HG02981 (cell line): ENCODE data around the gene TUBB2B.
"Not testable (repeated sequence)": the region's sequence is repeated elsewhere in the genome, so short reads cannot be mapped to it uniquely, and the experiment has no call there.

ENCODE experiments used
- ATAC-seq: cut with Tn5 transposase; IDR thresholded peaks from one replicate; pipeline ENCODE4 v1.9.1; 2021; ENCODE audit warnings: mild to moderate bottlenecking, moderate library complexity; ENCODE audit not compliant: unreplicated experiment

Gene TUBB2B

DNA sequence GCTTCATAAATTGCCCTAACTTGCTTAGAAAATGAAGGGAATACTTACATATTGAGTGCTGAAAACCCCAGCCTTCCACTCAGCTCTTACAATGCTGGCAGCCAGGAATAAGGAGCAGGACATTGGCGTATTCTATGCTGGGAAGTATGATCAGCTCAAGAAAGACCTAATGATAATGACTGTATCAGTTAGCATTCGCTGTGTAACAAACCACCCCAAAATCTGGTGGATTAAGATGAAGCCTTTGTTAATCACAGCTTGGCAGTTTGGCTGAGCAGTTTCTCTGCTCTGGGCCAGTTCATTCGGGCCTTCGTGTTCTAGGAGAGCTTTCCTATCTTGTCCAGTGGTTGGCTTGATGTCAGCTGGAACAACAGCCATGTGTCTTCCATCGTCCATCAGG is 36.7 kb downstream of the TUBB2B start:
- ATAC-seq = no peak

DNA sequence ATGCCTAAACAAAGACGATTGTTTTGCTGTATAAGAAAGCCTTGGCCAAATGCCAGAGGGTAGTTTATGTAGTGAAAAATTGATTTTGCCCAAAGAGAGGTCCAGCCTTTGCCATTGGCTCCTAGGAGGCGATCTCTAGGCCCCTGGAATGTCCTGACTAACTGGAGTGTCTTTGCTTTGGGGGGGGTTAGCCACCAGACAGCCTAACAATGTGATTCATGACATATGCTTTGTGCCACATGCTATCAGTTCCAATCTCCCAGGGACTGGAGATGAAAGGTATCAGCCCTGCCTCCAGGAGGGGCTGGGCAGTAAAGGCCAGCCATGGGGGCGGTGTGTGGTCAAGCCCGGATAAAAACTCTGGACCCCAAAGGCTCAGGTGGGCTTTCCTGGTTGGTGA is 37.4 kb downstream of the TUBB2B start:
- ATAC-seq = no peak

- ATAC-seq = not testable (repeated sequence)
Observed at GRCh38 chr6:3189192-3189591, 38.3 kb downstream of the TUBB2B start.

DNA sequence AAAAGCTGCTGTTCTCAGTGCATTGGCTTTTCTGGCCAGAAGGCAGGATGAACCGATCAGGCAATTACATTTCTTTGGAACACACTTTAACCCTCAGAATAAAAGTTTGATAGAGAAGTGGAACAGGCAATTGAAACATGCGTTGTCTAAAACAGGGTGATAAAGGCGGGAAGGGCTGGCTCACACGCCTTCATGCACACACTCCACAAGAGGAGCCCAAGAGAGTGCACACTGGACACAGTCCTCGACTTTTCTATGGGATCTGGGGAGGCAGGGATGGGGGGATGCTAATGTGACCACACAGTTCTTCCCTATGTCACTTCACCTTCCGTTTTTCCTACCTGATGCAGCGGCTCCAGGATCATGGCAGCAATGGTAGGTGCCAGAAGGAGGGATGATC is 39.2 kb downstream of the TUBB2B start:
- ATAC-seq = no peak

GRCh38 chr6:3186974-3187382 is 40.5 kb downstream of the TUBB2B start:
- no peak for ATAC-seq

DNA sequence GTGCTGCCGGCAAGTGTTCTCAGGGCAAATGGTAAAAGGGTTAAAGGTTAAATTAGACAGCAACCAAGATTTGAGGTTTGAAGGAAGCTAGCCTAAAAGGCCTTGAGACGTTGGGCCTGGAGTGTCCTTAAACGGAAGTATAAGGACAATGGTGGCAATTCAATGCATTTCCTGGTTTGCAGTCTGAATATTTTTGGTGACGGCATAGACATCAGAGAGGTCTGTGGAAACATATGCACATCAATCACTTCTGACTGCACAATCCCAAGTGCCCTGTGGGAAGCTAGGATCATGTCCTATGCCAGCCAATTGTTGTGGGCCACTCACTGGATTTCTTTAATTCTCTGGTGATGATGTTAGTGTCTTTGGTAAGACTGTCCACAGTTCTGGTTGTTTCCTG is 44.4 kb downstream of the TUBB2B start:
- ATAC-seq = no peak

DNA sequence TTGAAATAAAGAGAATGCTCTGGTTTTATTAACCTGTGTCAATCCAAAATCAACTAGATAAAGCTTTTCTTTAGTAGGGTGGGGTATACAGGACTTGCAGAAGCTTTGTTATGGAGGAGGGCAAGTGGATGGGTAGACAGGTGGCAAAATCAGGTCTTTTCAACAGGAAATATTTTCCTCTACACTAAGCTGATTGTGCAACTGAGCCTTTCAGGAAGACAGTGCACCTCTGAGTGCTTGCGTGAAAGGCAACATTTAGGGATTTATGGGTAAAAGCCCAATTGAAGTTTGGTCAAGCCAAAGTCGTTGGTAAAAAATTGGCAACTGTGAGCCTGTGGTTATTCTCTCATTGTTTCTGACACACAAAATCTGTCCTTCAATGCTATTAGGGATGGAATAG is 46.3 kb downstream of the TUBB2B start:
- no peak for ATAC-seq

- ATAC-seq = not testable (repeated sequence)
Observed at GRCh38 chr6:3179945-3180344, 47.5 kb downstream of the TUBB2B start.

GRCh38 chr6:3178666-3179065 is 48.8 kb downstream of the TUBB2B start:
- ATAC-seq = not testable (repeated sequence)

DNA sequence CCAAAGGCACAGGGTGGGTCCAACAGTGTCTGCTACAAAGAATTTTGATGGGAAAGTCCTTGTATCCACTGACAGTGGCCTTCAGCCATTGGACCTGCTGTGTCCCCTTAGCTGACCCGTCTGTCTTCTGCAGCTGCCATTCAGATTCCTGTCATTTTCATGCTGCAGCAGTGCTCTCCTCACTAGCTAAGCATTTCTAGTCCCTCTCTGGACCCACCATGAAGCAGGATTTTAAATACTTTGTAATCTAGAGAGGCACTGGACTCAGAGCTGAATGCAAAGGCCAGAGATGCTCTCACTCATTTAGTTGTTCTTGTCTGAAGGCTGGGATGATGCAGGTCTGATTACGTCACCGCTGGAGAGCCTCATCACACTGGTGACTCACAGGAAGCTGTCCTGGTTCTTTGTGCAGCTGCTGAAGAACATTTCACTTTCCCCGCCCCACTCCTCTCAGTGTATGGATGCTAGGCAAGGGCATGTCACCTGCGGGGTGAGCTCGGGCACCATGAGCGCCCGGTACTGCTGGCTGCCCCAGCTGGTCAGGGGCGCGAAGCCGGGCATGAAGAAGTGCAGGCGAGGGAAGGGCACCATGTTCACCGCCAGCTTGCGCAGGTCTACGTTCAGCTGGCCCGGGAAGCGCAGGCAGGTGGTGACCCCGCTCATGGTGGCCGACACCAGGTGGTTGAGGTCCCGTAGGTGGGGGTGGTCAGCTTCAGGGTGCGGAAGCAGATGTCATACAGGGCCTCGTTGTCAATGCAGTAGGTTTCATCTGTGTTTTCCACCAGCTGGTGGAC is 50.7 kb downstream of the TUBB2B start:
- no peak for ATAC-seq

DNA sequence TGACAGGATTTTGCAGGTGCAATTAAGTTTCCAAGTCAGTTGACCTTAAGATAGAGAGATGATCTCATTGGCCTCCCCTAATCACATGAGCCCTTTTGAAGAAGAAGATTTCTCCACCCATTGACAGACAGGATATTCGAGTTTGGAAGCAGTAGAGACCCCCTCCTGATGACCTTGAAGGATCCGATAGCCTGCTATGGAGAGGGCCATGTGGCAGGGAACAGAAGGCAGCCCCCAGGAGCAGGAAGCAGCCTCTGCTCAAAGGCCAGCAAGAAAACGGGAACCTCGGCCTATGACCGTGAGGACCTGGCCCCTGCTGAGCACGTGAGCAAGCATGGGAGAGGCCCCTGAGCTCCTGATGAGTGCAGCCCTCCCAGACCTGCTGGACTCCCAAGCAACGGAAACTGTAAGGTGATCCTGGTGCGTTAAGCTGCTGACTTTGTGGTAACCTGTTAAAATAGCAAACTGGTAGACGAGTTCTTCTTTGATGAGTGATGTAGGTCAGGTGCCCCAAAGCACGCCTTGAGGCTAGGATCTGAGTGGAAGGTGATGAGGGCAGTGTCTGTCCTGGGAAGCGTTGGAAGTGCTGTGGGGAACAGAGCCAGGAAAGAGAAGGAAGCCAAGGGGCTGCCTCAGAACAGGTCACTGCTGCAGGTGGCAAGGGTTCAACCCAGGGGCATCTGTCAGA is 51.6 kb downstream of the TUBB2B start:
- no peak for ATAC-seq
